KMS-11 (cell line): Measurements from ENCODE around the gene ARGLU1.

Experiments
- H2AFZ ChIP-seq: fragments of 200-600 bp; sonication (generic); 2 replicates; pipeline ENCODE4 v1.6.1; 2016; ENCODE audit warnings: antibody characterized with exemption, mixed run types, low read depth
- H3K27ac ChIP-seq: fragments of 200-600 bp; sonication (generic); 2 replicates; pipeline ENCODE4 v1.6.1; 2016; ENCODE audit warnings: mild to moderate bottlenecking, mixed run types
- H3K27me3 ChIP-seq: fragments of 200-600 bp; sonication (generic); 2 replicates; pipeline ENCODE4 v1.6.1; 2017; ENCODE audit warnings: mild to moderate bottlenecking, low read depth, mixed run types, moderate library complexity; ENCODE audit not compliant: insufficient read depth
- H3K36me3 ChIP-seq: fragments of 200-600 bp; sonication (generic); 2 replicates; pipeline ENCODE4 v1.6.1; 2017; ENCODE audit warnings: mild to moderate bottlenecking, mixed run types; ENCODE audit not compliant: insufficient read depth
- H3K4me1 ChIP-seq: fragments of 200-600 bp; sonication (generic); 2 replicates; pipeline ENCODE4 v1.6.1; 2016; ENCODE audit warnings: mild to moderate bottlenecking, low read depth, mixed run types; ENCODE audit not compliant: poor library complexity, severe bottlenecking
- H3K4me2 ChIP-seq: fragments of 200-600 bp; sonication (generic); 2 replicates; pipeline ENCODE4 v1.7.0; 2016; ENCODE audit warnings: mild to moderate bottlenecking, mixed run types
- H3K4me3 ChIP-seq: fragments of 200-600 bp; sonication (generic); IDR thresholded peaks from 2 replicates; pipeline ENCODE4 v1.6.1; 2017; ENCODE audit warnings: low read depth, low read length, mixed read lengths; ENCODE audit not compliant: insufficient read depth
- H3K79me2 ChIP-seq: fragments of 200-600 bp; sonication (generic); 2 replicates; pipeline ENCODE4 v1.6.1; 2016; ENCODE audit warnings: low read depth, mixed run types; ENCODE audit not compliant: insufficient read depth
- H3K9ac ChIP-seq: fragments of 200-600 bp; sonication (generic); 2 replicates; pipeline ENCODE4 v1.6.1; 2016; ENCODE audit warnings: mild to moderate bottlenecking, mixed run types
- H4K20me1 ChIP-seq: fragments of 200-600 bp; sonication (generic); 2 replicates; pipeline ENCODE4 v1.6.1; 2016; ENCODE audit warnings: mild to moderate bottlenecking, mixed run types; ENCODE audit not compliant: insufficient read depth
- CTCF ChIP-seq: fragments of 200-600 bp; sonication (generic); conservative IDR thresholded peaks from 2 replicates; pipeline ENCODE4 v1.6.1; 2017; ENCODE audit warnings: low read depth, mild to moderate bottlenecking, antibody characterized with exemption, low read length, moderate library complexity, mixed read lengths

Gene ARGLU1

GRCh38 chr13:106581225-106581624, 13.3 kb upstream of the ARGLU1 start:
- H3K27ac ChIP-seq, result no peak overlapping the region

GRCh38 chr13:106575896-106576295, 8.0 kb upstream of the ARGLU1 start:
- no peaks in the 10 kb centered on the region for H3K27me3 ChIP-seq
- H3K36me3 ChIP-seq, result no peaks in the 10 kb centered on the region
- H4K20me1 ChIP-seq, result no peaks in the 10 kb centered on the region
- no peak overlapping the region for H2AFZ ChIP-seq
- no peak overlapping the region for H3K27ac ChIP-seq
- TF ChIP-seq CTCF, result no peak
- H3K79me2 ChIP-seq, result no peaks in the 10 kb centered on the region
- H3K4me1 ChIP-seq, result no peaks in the 10 kb centered on the region
- no peak overlapping the region for H3K4me3 ChIP-seq
- no peak overlapping the region for H3K9ac ChIP-seq
- H3K4me2 ChIP-seq, result no peak overlapping the region

More at GRCh38 chr13:106581225-106581624, 13.3 kb upstream of the ARGLU1 start:
- H3K9ac ChIP-seq, result no peak overlapping the region
- no peak for TF ChIP-seq CTCF
- H3K4me1 ChIP-seq, result no peaks in the 10 kb centered on the region
- H4K20me1 ChIP-seq, result no peaks in the 10 kb centered on the region
- H2AFZ ChIP-seq, result no peak overlapping the region
- H3K79me2 ChIP-seq, result no peaks in the 10 kb centered on the region
- H3K4me2 ChIP-seq, result no peak overlapping the region
- no peaks in the 10 kb centered on the region for H3K27me3 ChIP-seq
- H3K36me3 ChIP-seq, result no peaks in the 10 kb centered on the region
- H3K4me3 ChIP-seq, result no peak overlapping the region

- H3K9ac ChIP-seq, result no peak overlapping the region
- no peak overlapping the region for H3K27ac ChIP-seq
- H3K4me1 ChIP-seq, result peaks cover under 1% of the 10 kb centered on the region
- H3K36me3 ChIP-seq, result no peaks in the 10 kb centered on the region
- H3K4me3 ChIP-seq, result no peak overlapping the region
- H4K20me1 ChIP-seq, result no peaks in the 10 kb centered on the region
- no peaks in the 10 kb centered on the region for H3K79me2 ChIP-seq
- no peak overlapping the region for H2AFZ ChIP-seq
- H3K4me2 ChIP-seq, result no peak overlapping the region
- no peak for TF ChIP-seq CTCF
- no peaks in the 10 kb centered on the region for H3K27me3 ChIP-seq
Observed at GRCh38 chr13:106573868-106574267, 5.9 kb upstream of the ARGLU1 start.

- no peak overlapping the region for H3K27ac ChIP-seq
- no peak overlapping the region for H3K4me3 ChIP-seq
- no peaks in the 10 kb centered on the region for H3K36me3 ChIP-seq
- no peaks in the 10 kb centered on the region for H3K27me3 ChIP-seq
- no peak overlapping the region for H2AFZ ChIP-seq
- H3K4me1 ChIP-seq, result peaks cover 5% of the 10 kb centered on the region
- no peaks in the 10 kb centered on the region for H3K79me2 ChIP-seq
- no peak overlapping the region for H3K4me2 ChIP-seq
- H3K9ac ChIP-seq, result no peak overlapping the region
- no peak for TF ChIP-seq CTCF
- H4K20me1 ChIP-seq, result no peaks in the 10 kb centered on the region
Observed at GRCh38 chr13:106573284-106573846, 5.4 kb upstream of the ARGLU1 start.
